Trophoblast cell (in vitro differentiated cells and primary cell): ENCODE measurements around the gene CNGA2.

Source experiments
- DNase-seq, 2 donors: peaks; one replicate each; pipeline ENCODE4 v3.0.0-alpha.2; 2016
- H2AFZ ChIP-seq: 2 replicates; pipeline ENCODE4 v1.6.1; 2013; ENCODE audit warnings: low read length, moderate library complexity, mild to moderate bottlenecking; ENCODE audit not compliant: insufficient read depth, poor library complexity
- H2AK5ac ChIP-seq: 2 replicates; pipeline ENCODE4 v1.6.1; 2013; ENCODE audit warnings: mild to moderate bottlenecking, low read length
- H2BK120ac ChIP-seq: 2 replicates; pipeline ENCODE4 v1.6.1; 2013; ENCODE audit warnings: low read length, mild to moderate bottlenecking, moderate library complexity; ENCODE audit not compliant: insufficient read depth, poor library complexity
- H2BK12ac ChIP-seq: 2 replicates; pipeline ENCODE4 v1.6.1; 2013; ENCODE audit warnings: mild to moderate bottlenecking, low read length, moderate library complexity
- H2BK5ac ChIP-seq: 2 replicates; pipeline ENCODE4 v1.6.1; 2013; ENCODE audit warnings: low read length, low read depth, moderate library complexity, mild to moderate bottlenecking; ENCODE audit not compliant: poor library complexity
- H3K14ac ChIP-seq: 2 replicates; pipeline ENCODE4 v1.6.1; 2013; ENCODE audit warnings: mild to moderate bottlenecking, low read length
- H3K18ac ChIP-seq: 2 replicates; pipeline ENCODE4 v1.6.1; 2013; ENCODE audit warnings: mild to moderate bottlenecking, low read length
- H3K23ac ChIP-seq: 2 replicates; pipeline ENCODE4 v1.6.1; 2013; ENCODE audit warnings: low read length
- H3K27ac ChIP-seq: 2 replicates; pipeline ENCODE4 v1.5.1; 2013; ENCODE audit warnings: low read depth, mild to moderate bottlenecking, inconsistent platforms, low read length, moderate library complexity
- H3K27me3 ChIP-seq: 2 replicates; pipeline ENCODE4 v1.6.1; 2013; ENCODE audit warnings: inconsistent platforms, mild to moderate bottlenecking, low read length, moderate library complexity; ENCODE audit not compliant: insufficient read depth
- H3K36me3 ChIP-seq, 2 experiments: 1 replicate in 1 of 2; 2 replicates in 1 of 2; pipeline ENCODE4 v1.6.1; 2013; ENCODE audit warnings: low read length in 2 of 2, mild to moderate bottlenecking in 2 of 2, moderate library complexity in 1 of 2; ENCODE audit not compliant: insufficient read depth in 2 of 2, control insufficient read depth in 1 of 2
- H3K4ac ChIP-seq: 2 replicates; pipeline ENCODE4 v1.6.1; 2013; ENCODE audit warnings: low read depth, mild to moderate bottlenecking, low read length, moderate library complexity
- H3K4me1 ChIP-seq, 2 experiments: 1 replicate in 1 of 2; 2 replicates in 1 of 2; pipeline ENCODE4 v1.6.1; 2013; ENCODE audit warnings: low read length in 2 of 2, mild to moderate bottlenecking in 2 of 2, moderate library complexity in 1 of 2; ENCODE audit not compliant: insufficient read depth in 2 of 2, control insufficient read depth in 1 of 2
- H3K4me2 ChIP-seq: 2 replicates; pipeline ENCODE4 v1.6.1; 2013; ENCODE audit warnings: inconsistent platforms, mild to moderate bottlenecking, low read length, moderate library complexity
- H3K4me3 ChIP-seq: 2 replicates; pipeline ENCODE4 v1.5.1; 2013; ENCODE audit warnings: mild to moderate bottlenecking, low read depth, low read length, inconsistent platforms
- H3K79me1 ChIP-seq: one replicate; pipeline ENCODE4 v1.6.1; 2013; ENCODE audit warnings: low read length
- H3K79me2 ChIP-seq: 2 replicates; pipeline ENCODE4 v1.6.1; 2013; ENCODE audit warnings: low read length, mild to moderate bottlenecking; ENCODE audit not compliant: control insufficient read depth, insufficient read depth, poor library complexity
- H3K9ac ChIP-seq: 2 replicates; pipeline ENCODE4 v1.6.1; 2013; ENCODE audit warnings: mild to moderate bottlenecking, low read length
- H3K9me3 ChIP-seq: 2 replicates; pipeline ENCODE4 v1.6.1; 2013; ENCODE audit warnings: low read depth, mild to moderate bottlenecking, control low read depth, inconsistent platforms, low read length; ENCODE audit not compliant: insufficient read depth
- H4K12ac ChIP-seq: 2 replicates; pipeline ENCODE4 v1.6.1; 2013; ENCODE audit warnings: low read depth, mild to moderate bottlenecking, low read length, moderate library complexity
- H4K8ac ChIP-seq: 2 replicates; pipeline ENCODE4 v1.6.1; 2013; ENCODE audit warnings: low read depth, mild to moderate bottlenecking, low read length, moderate library complexity
- H4K91ac ChIP-seq: one replicate; pipeline ENCODE4 v1.6.1; 2013; ENCODE audit warnings: low read depth, mild to moderate bottlenecking, low read length, moderate library complexity
- WGBS: extraction: QIAGEN DNeasy Blood & Tissue Kit; methylation state at CpG from one replicate; pipeline ENCODE4 v1.1.7; 2013; ENCODE audit warnings: missing lambda C conversion rate; ENCODE audit not compliant: insufficient read length, insufficient coverage; ENCODE audit errors: extremely low coverage; 5-methylcytosine and 5-hydroxymethylcytosine counted together

CNGA2 gene

GRCh38 chrX:151697522-151697921, 37.0 kb upstream of the CNGA2 start:
- Histone ChIP-seq H3K4me3 (no peak overlapping the region), H3K9me3 (no peaks in the 10 kb centered on the region), H3K14ac (no peak overlapping the region), H3K36me3 (no peaks in the 10 kb centered on the region), H2BK5ac (no peak overlapping the region), H2BK120ac (no peak overlapping the region), H2AK5ac (no peak overlapping the region), H3K79me2 (no peaks in the 10 kb centered on the region), H4K8ac (no peak overlapping the region), H3K27me3 (peaks cover 6% of the 10 kb centered on the region), H2BK12ac (no peak overlapping the region), H3K18ac (no peak overlapping the region), H4K12ac (no peak overlapping the region), H3K27ac (no peak overlapping the region), H3K23ac (no peak overlapping the region), H4K91ac (no peak overlapping the region), H3K4me1 (peaks cover 0 to 3% of the 10 kb centered on the region in 2 experiments), H2AFZ (no peak overlapping the region), H3K79me1 (no peaks in the 10 kb centered on the region), H3K4ac (no peak overlapping the region), H3K4me2 (no peak overlapping the region), H3K9ac (no peak overlapping the region)
- DNase-seq, result no peak
- WGBS, result no CpG with 5 or more reads among the region's 4 CpGs

- Histone ChIP-seq H3K14ac (no peak overlapping the region), H4K12ac (no peak overlapping the region), H2BK5ac (no peak overlapping the region), H3K79me1 (no peaks in the 10 kb centered on the region), H3K4me1 (peaks cover 0 to 3% of the 10 kb centered on the region in 2 experiments), H3K9me3 (no peaks in the 10 kb centered on the region), H3K36me3 (no peaks in the 10 kb centered on the region), H3K4ac (no peak overlapping the region), H2AK5ac (no peak overlapping the region), H3K23ac (no peak overlapping the region), H4K8ac (no peak overlapping the region), H3K4me3 (no peak overlapping the region), H2AFZ (no peak overlapping the region), H2BK12ac (no peak overlapping the region), H2BK120ac (no peak overlapping the region), H3K79me2 (no peaks in the 10 kb centered on the region), H3K18ac (no peak overlapping the region), H3K27me3 (peaks cover 6% of the 10 kb centered on the region), H4K91ac (no peak overlapping the region), H3K27ac (no peak overlapping the region), H3K9ac (no peak overlapping the region), H3K4me2 (no peak overlapping the region)
- no CpG with 5 or more reads among the region's 6 CpGs for WGBS
- no peak for DNase-seq
Measured at GRCh38 chrX:151698485-151698884, 36.1 kb upstream of the CNGA2 start.

- Histone ChIP-seq H3K79me1 (no peaks in the 10 kb centered on the region), H3K36me3 (no peaks in the 10 kb centered on the region), H3K18ac (no peak overlapping the region), H3K4me3 (no peak overlapping the region), H3K27me3 (peaks cover 3% of the 10 kb centered on the region), H2BK12ac (no peak overlapping the region), H3K23ac (no peak overlapping the region), H4K12ac (no peak overlapping the region), H4K8ac (no peak overlapping the region), H4K91ac (no peak overlapping the region), H3K4me1 (peaks cover 0 to 3% of the 10 kb centered on the region in 2 experiments), H3K14ac (no peak overlapping the region), H3K27ac (no peak overlapping the region), H2AFZ (no peak overlapping the region), H3K4ac (no peak overlapping the region), H2AK5ac (no peak overlapping the region), H3K9me3 (no peaks in the 10 kb centered on the region), H3K9ac (no peak overlapping the region), H2BK120ac (no peak overlapping the region), H2BK5ac (no peak overlapping the region), H3K79me2 (no peaks in the 10 kb centered on the region), H3K4me2 (no peak overlapping the region)
- no peak for DNase-seq
- no CpG with 5 or more reads among the region's 9 CpGs for WGBS
Measured at GRCh38 chrX:151699746-151700145, 34.8 kb upstream of the CNGA2 start.

- no peak overlapping the region for H3K14ac ChIP-seq
- H2AK5ac ChIP-seq, result no peak overlapping the region
- no peaks in the 10 kb centered on the region for H3K9me3 ChIP-seq
- no peak overlapping the region for H2BK5ac ChIP-seq
- no peak overlapping the region for H4K12ac ChIP-seq
- no peak overlapping the region for H3K4me3 ChIP-seq
- no peaks in the 10 kb centered on the region for H3K4me1 ChIP-seq
- H3K27me3 ChIP-seq, result peaks cover 2% of the 10 kb centered on the region
- WGBS, result no CpG with 5 or more reads among the region's 16 CpGs
- no peak for DNase-seq
- no peak overlapping the region for H2BK12ac ChIP-seq
- no peak overlapping the region for H2AFZ ChIP-seq
- no peak overlapping the region for H3K23ac ChIP-seq
- H4K8ac ChIP-seq, result no peak overlapping the region
- H3K79me2 ChIP-seq, result no peaks in the 10 kb centered on the region
- no peak overlapping the region for H3K4me2 ChIP-seq
- H3K27ac ChIP-seq, result no peak overlapping the region
- H3K9ac ChIP-seq, result no peak overlapping the region
- H2BK120ac ChIP-seq, result no peak overlapping the region
- no peaks in the 10 kb centered on the region for H3K36me3 ChIP-seq
- no peak overlapping the region for H4K91ac ChIP-seq
- no peaks in the 10 kb centered on the region for H3K79me1 ChIP-seq
- H3K18ac ChIP-seq, result no peak overlapping the region
- no peak overlapping the region for H3K4ac ChIP-seq
Measured at GRCh38 chrX:151700581-151700980, 34.0 kb upstream of the CNGA2 start.
